ENCODE measurements around the gene CRYAB.
"Not testable (repeated sequence)": the region's sequence is repeated elsewhere in the genome, so short reads cannot be mapped to it uniquely, and the experiment has no call there.

DNA sequence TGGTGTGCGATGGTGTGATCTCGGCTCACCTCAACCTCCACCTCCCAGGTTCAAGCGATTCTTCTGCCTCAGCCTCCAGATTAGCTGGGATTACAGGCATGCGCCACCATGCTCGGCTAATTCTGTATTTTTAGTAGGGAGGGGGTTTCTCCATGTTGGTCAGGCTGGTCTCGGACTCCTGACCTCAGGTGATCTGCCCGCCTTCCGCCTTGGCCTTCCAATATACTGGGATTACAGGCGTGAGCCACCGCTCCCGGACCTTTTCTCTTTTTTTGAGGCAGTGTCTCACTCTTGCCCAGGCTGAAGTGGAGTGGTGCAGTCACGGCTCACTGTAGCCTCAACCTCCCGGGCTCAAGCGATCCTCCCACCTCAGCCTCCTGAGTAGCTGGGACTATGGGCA is 21.6 kb upstream of the CRYAB start:
- not testable (repeated sequence) for TF ChIP-seq TAF1, POLR2A, SPI1, POLR2AphosphoS5 (IDR thresholded peaks at IDR 0.05; ENCODE audit: low read depth, low read length)
